ENCODE measurements around the gene RHBDF1. TPM values are rescaled to one million over a fixed set of nuclear protein-coding genes. Genes with fewer than 3 reads are reported as not detected.

Gene RHBDF1
- total RNA-seq, 5 donors from 2014 or later (not counting 1 experiment from before 2014, with no cell fraction given), result 0.19 to 0.93 (median 0.53) TPM

DNA sequence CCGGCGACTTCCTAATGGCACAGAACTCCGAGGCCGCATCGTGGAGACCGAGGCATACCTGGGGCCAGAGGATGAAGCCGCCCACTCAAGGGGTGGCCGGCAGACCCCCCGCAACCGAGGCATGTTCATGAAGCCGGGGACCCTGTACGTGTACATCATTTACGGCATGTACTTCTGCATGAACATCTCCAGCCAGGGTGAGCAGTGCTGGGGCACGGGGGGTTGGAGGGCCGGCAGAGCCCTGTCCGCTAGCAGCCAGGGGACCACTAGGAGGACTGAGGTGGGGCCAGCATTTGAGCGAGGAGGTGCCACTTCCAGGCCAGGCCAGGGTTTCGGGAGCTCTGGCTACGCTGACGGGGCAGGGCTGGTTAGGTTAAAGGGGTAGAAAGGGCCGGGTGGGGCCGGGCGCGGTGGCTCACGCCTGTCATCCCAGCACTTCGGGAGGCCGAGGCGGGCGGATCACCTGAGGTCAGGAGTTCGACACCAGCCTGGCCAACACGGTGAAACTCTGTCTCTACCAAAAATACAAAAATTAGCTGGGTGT is 10.7 kb upstream of the RHBDF1 start:
- no peak overlapping the region for H3K4me3 ChIP-seq (ENCODE audit: control insufficient read depth in 1 of 2, extremely low read depth in 1 of 2, low read length in 1 of 2)
- H3K36me3 Mint-ChIP-seq, result peaks cover 4% of the 10 kb centered on the region
- DNase-seq, result no peak
- peak overlapping the region in 1 of 3 donors; percentile 11 for H3K4me3 Mint-ChIP-seq
- CTCF ChIA-PET, result no interaction called here
- POLR2A ChIA-PET, result no interaction called here
- no peak overlapping the region for H3K27ac Mint-ChIP-seq
- peaks cover 12 to 40% of the 10 kb centered on the region in 2 experiments for H3K4me1 ChIP-seq (ENCODE audit: control insufficient read depth in 1 of 2, extremely low read depth in 1 of 2, insufficient read depth in 2 of 2, low read length in 2 of 2)
- no peak overlapping the region for H3K27ac ChIP-seq (ENCODE audit: low read length)
- H3K27me3 ChIP-seq (replicated peaks in 1 of 2; ENCODE audit: control insufficient read depth in 2 of 2, extremely low read depth in 1 of 2, insufficient read depth in 2 of 2, low read length in 1 of 2), result no peaks in the 10 kb centered on the region
- H3K9me3 ChIP-seq, result no peaks in the 10 kb centered on the region
- no peaks in the 10 kb centered on the region for H3K27me3 Mint-ChIP-seq
- H3K36me3 ChIP-seq (ENCODE audit: control insufficient read depth in 2 of 2, extremely low read depth in 1 of 2, insufficient read depth in 1 of 2, low read length in 1 of 2), result peaks cover 8 to 23% of the 10 kb centered on the region in 2 donors
- 96% methylated on average over 27 of the region's 31 CpGs for WGBS (ENCODE audit: insufficient coverage)
- H3K9me3 Mint-ChIP-seq, result no peaks in the 10 kb centered on the region
- no peak for ATAC-seq (replicated peaks in 1 of 4)
- H3K4me1 Mint-ChIP-seq, result peaks cover 27 to 48% (median 33%) of the 10 kb centered on the region in 3 donors

DNA sequence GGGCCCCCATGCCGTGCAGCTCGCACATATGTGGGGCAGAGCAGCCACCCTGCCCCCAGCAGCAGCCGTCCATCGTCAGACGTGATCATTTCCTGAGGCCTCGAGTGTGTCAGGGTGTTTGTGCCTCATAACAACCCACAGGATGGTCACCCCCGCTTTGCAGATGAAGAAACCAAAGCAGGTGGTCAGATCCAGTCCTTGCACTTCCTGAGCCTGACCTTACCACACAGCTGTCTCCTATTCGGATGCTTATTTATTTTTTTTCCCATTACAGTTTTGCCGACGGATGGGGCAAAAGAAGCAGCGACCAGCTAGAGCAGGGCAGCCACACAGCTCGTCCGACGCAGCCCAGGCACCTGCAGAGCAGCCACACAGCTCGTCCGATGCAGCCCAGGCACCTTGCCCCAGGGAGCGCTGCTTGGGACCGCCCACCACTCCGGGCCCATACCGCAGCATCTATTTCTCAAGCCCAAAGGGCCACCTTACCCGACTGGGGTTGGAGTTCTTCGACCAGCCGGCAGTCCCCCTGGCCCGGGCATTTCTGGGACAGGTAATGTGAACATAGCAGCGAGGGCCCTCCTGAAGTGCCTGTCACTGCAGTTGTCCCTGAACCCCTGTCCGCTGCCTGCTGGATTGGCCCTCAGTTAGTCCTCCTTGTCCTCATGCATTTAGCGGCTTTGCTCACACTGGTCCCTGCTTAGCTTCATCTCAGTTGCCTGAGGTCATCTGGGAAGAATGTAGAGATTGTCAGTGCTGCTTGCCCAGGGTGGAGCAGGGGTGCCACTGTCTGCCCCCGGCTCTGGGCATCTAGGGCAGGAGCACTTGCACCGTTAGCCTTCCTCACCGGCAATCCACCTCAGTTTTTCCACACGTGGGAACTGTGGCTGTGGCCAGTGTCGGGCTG is 7.0 kb upstream of the RHBDF1 start:
- H3K4me3 Mint-ChIP-seq, result peak overlapping the region; percentile 83 to 87 (median 84)
- H3K27me3 ChIP-seq (replicated peaks in 1 of 2; ENCODE audit: control insufficient read depth in 2 of 2, extremely low read depth in 1 of 2, insufficient read depth in 2 of 2, low read length in 1 of 2), result peaks cover 0 to 13% of the 10 kb centered on the region in 2 experiments
- ATAC-seq (replicated peaks in 1 of 4), result no peak
- peaks cover 35 to 51% (median 40%) of the 10 kb centered on the region in 3 donors for H3K4me1 Mint-ChIP-seq
- no peaks in the 10 kb centered on the region for H3K9me3 ChIP-seq
- no peak for DNase-seq
- H3K9me3 Mint-ChIP-seq, result no peaks in the 10 kb centered on the region
- H3K4me3 ChIP-seq (ENCODE audit: control insufficient read depth in 1 of 2, extremely low read depth in 1 of 2, low read length in 1 of 2), result peak overlapping the region in 1 of 2 donors; percentile 88
- POLR2A ChIA-PET, result no interaction called here
- WGBS (ENCODE audit: insufficient coverage), result 83% methylated on average over 29 of the region's 32 CpGs
- CTCF ChIA-PET, result no interaction called here
- no peak overlapping the region for H3K27ac ChIP-seq (ENCODE audit: low read length)
- peaks cover 6 to 8% of the 10 kb centered on the region in 2 donors for H3K36me3 ChIP-seq (ENCODE audit: control insufficient read depth in 2 of 2, extremely low read depth in 1 of 2, insufficient read depth in 1 of 2, low read length in 1 of 2)
- peaks cover 0 to 4% of the 10 kb centered on the region in 2 donors for H3K27me3 Mint-ChIP-seq
- H3K27ac Mint-ChIP-seq, result peak overlapping the region; percentile 82 to 91
- peaks cover 24 to 50% of the 10 kb centered on the region in 2 experiments for H3K4me1 ChIP-seq (ENCODE audit: control insufficient read depth in 1 of 2, extremely low read depth in 1 of 2, insufficient read depth in 2 of 2, low read length in 2 of 2)
- H3K36me3 Mint-ChIP-seq, result no peaks in the 10 kb centered on the region

DNA sequence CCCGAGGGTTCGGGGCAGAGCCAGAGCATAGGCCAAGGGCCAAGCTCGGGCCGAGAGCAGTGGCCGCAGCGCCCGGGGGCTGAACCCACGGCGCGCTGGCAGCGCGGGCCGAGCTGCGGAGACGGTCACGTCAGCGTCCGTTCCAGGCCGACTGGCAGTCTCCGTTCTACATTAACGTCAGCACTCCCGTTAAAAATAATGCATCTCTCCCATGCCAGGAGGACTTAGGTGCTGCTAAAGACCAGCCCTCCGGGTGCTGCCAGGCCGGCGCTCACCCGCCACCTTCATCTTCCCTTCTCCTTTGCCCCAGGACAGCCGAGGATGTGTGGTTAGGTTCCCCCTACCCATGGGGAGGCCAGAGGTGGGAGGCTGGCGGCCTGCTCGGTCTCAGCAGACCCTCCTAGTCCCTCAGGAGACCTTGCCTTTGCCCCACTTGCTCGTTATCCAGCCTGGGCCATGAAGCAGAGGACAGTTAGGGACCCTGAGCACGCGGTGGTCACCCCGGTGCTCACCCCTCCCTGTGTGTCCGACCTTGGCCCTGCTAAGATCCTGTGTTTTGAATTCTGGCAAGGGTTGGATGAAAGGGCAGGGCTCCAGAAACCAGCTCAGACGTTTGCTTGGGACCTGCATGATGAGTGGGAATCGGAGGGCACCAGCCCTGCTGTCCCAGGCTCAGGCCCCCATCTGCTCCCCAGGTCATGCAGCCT is 6.2 kb upstream of the RHBDF1 start:
- Histone ChIP-seq H3K27ac (ENCODE audit: low read length) (no peak overlapping the region), H3K36me3 (ENCODE audit: control insufficient read depth in 2 of 2, extremely low read depth in 1 of 2, insufficient read depth in 1 of 2, low read length in 1 of 2) (peaks cover 6 to 8% of the 10 kb centered on the region in 2 donors), H3K9me3 (no peaks in the 10 kb centered on the region), H3K4me1 (ENCODE audit: control insufficient read depth in 1 of 2, extremely low read depth in 1 of 2, insufficient read depth in 2 of 2, low read length in 2 of 2) (peaks cover 19 to 42% of the 10 kb centered on the region in 2 experiments), H3K27me3 (replicated peaks in 1 of 2; ENCODE audit: control insufficient read depth in 2 of 2, extremely low read depth in 1 of 2, insufficient read depth in 2 of 2, low read length in 1 of 2) (peaks cover 0 to 21% of the 10 kb centered on the region in 2 experiments), H3K4me3 (ENCODE audit: control insufficient read depth in 1 of 2, extremely low read depth in 1 of 2, low read length in 1 of 2) (peak overlapping the region; percentile 55 to 88)
- WGBS (ENCODE audit: insufficient coverage), result 14% methylated on average over 34 of the region's 36 CpGs
- DNase-seq, result peak in 1 of 35 experiments; percentile 40
- H3K9me3 Mint-ChIP-seq, result no peaks in the 10 kb centered on the region
- H3K36me3 Mint-ChIP-seq, result no peaks in the 10 kb centered on the region
- peak; percentile 18 to 24 (median 22) for ATAC-seq (replicated peaks in 1 of 4)
- CTCF ChIA-PET, result no interaction called here
- peaks cover 27 to 43% (median 32%) of the 10 kb centered on the region in 3 donors for H3K4me1 Mint-ChIP-seq
- POLR2A ChIA-PET, result interaction anchor here in 1 of 2 donors (0.6 kb wide), 1 partner anchor 61 kb away, joined by 5 read pairs; no protein-coding TSS in a partner anchor
- H3K4me3 Mint-ChIP-seq, result peak overlapping the region; percentile 83 to 87 (median 84)
- peak overlapping the region; percentile 82 to 91 for H3K27ac Mint-ChIP-seq
- H3K27me3 Mint-ChIP-seq, result peaks cover 0 to 9% of the 10 kb centered on the region in 2 donors

DNA sequence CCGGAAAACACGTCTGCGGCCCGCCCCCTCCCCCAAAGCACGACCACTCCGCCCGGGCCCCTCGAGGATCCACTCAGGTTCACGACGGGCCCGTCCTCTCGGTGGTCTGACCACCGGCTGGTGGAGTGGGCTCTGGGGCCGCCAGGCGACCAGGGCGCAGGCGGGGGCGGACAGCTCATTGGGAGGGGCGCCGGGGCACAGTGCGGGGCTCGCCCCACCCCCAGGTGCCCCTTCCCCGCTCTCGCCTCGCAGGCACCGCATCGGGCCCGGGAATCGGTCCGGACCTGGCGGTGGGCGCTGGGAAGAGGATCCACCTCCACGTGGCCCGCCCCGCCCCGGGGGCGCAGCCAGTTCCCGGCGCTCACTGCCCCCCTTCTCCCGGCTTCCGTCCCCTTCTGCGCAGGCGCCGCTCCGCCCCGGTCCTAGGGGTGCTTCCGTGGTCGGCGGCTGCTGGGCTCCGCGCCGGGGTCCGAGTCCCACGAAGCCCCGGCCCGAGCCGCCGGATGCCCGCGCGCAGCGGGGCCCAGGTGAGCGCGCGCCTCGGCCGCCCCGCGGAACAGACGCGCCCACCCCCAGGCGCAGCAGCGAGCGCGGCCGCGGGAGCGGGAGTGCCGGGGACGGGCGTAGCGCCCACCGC is 5.5 kb upstream of the RHBDF1 start, which contains the start of gene MPG:
MPG (plus strand) TSS at position 419 of the 637 bp plus-strand sequence; CDS start at position 504, 85 bp downstream.
- Histone ChIP-seq H3K27ac (ENCODE audit: low read length) (peak within 1 kb of the TSS; percentile 49), H3K9me3 (no peaks in the 10 kb centered on the region), H3K27me3 (replicated peaks in 1 of 2; ENCODE audit: control insufficient read depth in 2 of 2, extremely low read depth in 1 of 2, insufficient read depth in 2 of 2, low read length in 1 of 2) (peaks cover 0 to 28% of the 10 kb centered on the region in 2 experiments), H3K36me3 (ENCODE audit: control insufficient read depth in 2 of 2, extremely low read depth in 1 of 2, insufficient read depth in 1 of 2, low read length in 1 of 2) (peaks cover 3 to 5% of the 10 kb centered on the region in 2 donors), H3K4me3 (ENCODE audit: control insufficient read depth in 1 of 2, extremely low read depth in 1 of 2, low read length in 1 of 2) (peak within 1 kb of the TSS; percentile 72 to 88), H3K4me1 (ENCODE audit: control insufficient read depth in 1 of 2, extremely low read depth in 1 of 2, insufficient read depth in 2 of 2, low read length in 2 of 2) (peaks cover 19 to 39% of the 10 kb centered on the region in 2 experiments)
- Mint-ChIP-seq H3K27me3 (peaks cover 3 to 14% of the 10 kb centered on the region in 2 donors), H3K27ac (peak within 1 kb of the TSS; percentile 82 to 91), H3K9me3 (no peaks in the 10 kb centered on the region), H3K36me3 (no peaks in the 10 kb centered on the region), H3K4me1 (peaks cover 28 to 39% (median 30%) of the 10 kb centered on the region in 3 donors), H3K4me3 (peak within 1 kb of the TSS; percentile 83 to 87 (median 84))
- ChIA-PET CTCF (interaction anchor here in 1 of 2 donors (1.0 kb wide), 1 partner anchor 12 kb away, joined by 4 read pairs; no protein-coding TSS in a partner anchor), POLR2A (interaction anchor here in 1 of 2 donors (0.6 kb wide), 1 partner anchor 61 kb away, joined by 5 read pairs; no protein-coding TSS in a partner anchor)
- ATAC-seq (replicated peaks in 1 of 4) (peak; percentile 86 to 89 (median 88)), DNase-seq (peak; percentile 54 to 86 (median 70))
- under 1% methylated on average over 83 of the region's 83 CpGs for WGBS (ENCODE audit: insufficient coverage)

DNA sequence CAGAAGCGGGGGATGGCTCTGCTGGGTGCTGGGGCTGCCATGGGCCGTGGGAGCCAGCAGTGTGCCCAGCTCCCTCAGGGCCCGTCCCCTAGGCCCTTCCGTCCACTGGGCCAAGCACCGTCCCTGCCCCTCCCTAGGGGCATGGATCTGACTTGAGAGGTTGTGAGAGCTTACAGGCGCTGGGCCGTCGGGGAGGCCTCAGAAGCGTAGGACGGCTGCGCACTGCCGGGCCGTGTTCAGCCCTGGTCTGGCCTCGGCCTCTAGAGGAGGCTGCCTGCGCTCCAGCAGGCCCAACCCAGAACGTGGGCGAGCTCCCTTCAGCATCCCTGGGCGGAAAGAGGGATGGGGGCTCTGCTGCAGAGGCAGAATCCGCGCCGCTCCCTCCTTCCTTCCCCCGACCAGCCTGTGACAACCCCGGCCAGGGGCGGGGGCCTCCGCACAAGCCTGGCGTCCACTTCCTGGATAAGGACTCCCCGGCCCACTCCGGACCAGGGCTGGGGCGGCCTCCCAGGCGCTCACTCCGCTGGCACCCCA is 4.9 kb upstream of the RHBDF1 start:
- H3K9me3 ChIP-seq, result no peaks in the 10 kb centered on the region
- Mint-ChIP-seq H3K27ac (peak overlapping the region in 1 of 2 donors; percentile 34), H3K4me3 (peak overlapping the region; percentile 63 to 83 (median 77)), H3K36me3 (no peaks in the 10 kb centered on the region), H3K27me3 (peaks cover 5 to 16% of the 10 kb centered on the region in 2 donors), H3K9me3 (no peaks in the 10 kb centered on the region), H3K4me1 (peaks cover 27 to 37% (median 30%) of the 10 kb centered on the region in 3 donors)
- peak overlapping the region; percentile 49 for H3K27ac ChIP-seq (ENCODE audit: low read length)
- H3K4me3 ChIP-seq (ENCODE audit: control insufficient read depth in 1 of 2, extremely low read depth in 1 of 2, low read length in 1 of 2), result peak overlapping the region; percentile 72 to 88
- ATAC-seq (replicated peaks in 1 of 4) (peak; percentile 16 to 40 (median 39)), DNase-seq (peak in 9 of 35 experiments; percentile 12 to 40 (median 20))
- ChIA-PET POLR2A (no interaction called here), CTCF (interaction anchor here (0.6 to 1.0 kb wide), 3 partner anchors 12 to 20 kb away, joined by 3 to 4 read pairs (median 3); no protein-coding TSS in a partner anchor)
- WGBS (ENCODE audit: insufficient coverage), result 8% methylated on average over 29 of the region's 31 CpGs
- H3K36me3 ChIP-seq (ENCODE audit: control insufficient read depth in 2 of 2, extremely low read depth in 1 of 2, insufficient read depth in 1 of 2, low read length in 1 of 2), result peaks cover 0 to 3% of the 10 kb centered on the region in 2 donors
- H3K4me1 ChIP-seq (ENCODE audit: control insufficient read depth in 1 of 2, extremely low read depth in 1 of 2, insufficient read depth in 2 of 2, low read length in 2 of 2), result peaks cover 19 to 37% of the 10 kb centered on the region in 2 experiments
- H3K27me3 ChIP-seq (replicated peaks in 1 of 2; ENCODE audit: control insufficient read depth in 2 of 2, extremely low read depth in 1 of 2, insufficient read depth in 2 of 2, low read length in 1 of 2), result peaks cover 0 to 32% of the 10 kb centered on the region in 2 experiments

All from T-cell (primary cell).